OCI-LY1 (cell line): Measurements from ENCODE around the gene PIGN.

Experiments used
- CTCF ChIP-seq: fragments of 200-600 bp; sonication (generic), shearing (Covaris generic); IDR thresholded peaks from 2 replicates; pipeline ENCODE4 v1.5.1; 2017; ENCODE audit warnings: mild to moderate bottlenecking, antibody characterized with exemption, low read length, moderate library complexity, mixed read lengths
- EZH2 ChIP-seq: fragments of 200-600 bp; sonication (generic), shearing (Covaris generic); IDR thresholded peaks from 2 replicates; pipeline ENCODE4 v1.8.0; 2017; ENCODE audit warnings: borderline replicate concordance, mixed run types, mild to moderate bottlenecking, antibody characterized with exemption, low read length, moderate library complexity, mixed read lengths

GRCh38 chr18:62018034-62018758, 168.7 kb downstream of the PIGN start:
- TF ChIP-seq CTCF = no peak
- TF ChIP-seq EZH2 = no peak
